CD4-positive, alpha-beta T cell (primary cell): ENCODE results near the gene TOR3A. TPM values are rescaled to one million over a fixed set of nuclear protein-coding genes. Genes with fewer than 3 reads are reported as not detected.

Source experiments
- ATAC-seq: fragments of 200-7000 bp; cut with Tn5 transposase; one replicate; pipeline ENCODE4 v1.10.0; 2022; ENCODE audit warnings: mild to moderate bottlenecking; ENCODE audit not compliant: poor library complexity
- CTCF ChIA-PET: fragments of 350-600 bp; sonication (Branson Sonifier 250); formaldehyde crosslinking; loops from one replicate; lab custom pipeline; 2021; ENCODE audit warnings: antibody characterized with exemption, inconsistent platforms; lab: Charles Lee
- POLR2A ChIA-PET: fragments of 350-600 bp; sonication (Branson Sonifier 250); formaldehyde crosslinking; loops from one replicate; lab custom pipeline; 2021; ENCODE audit warnings: antibody characterized with exemption, inconsistent platforms; lab: Charles Lee
- DNase-seq, 14 experiments: peaks; one replicate each; pipeline ENCODE4 v3.0.0-alpha.2; 2013 to 2020; ENCODE audit warnings: mixed read lengths in 2 of 14
- H3K27ac ChIP-seq, 2 donors: one replicate each; pipeline versions ENCODE4 v1.5.1 to v1.7.0; 2013; ENCODE audit warnings: low read length in 2 of 2, low read depth in 1 of 2, mild to moderate bottlenecking in 1 of 2
- H3K27me3 ChIP-seq, 2 experiments: 1 replicate in 1 of 2; 2 replicates in 1 of 2; pipeline versions ENCODE4 v1.6.1 to v1.7.0; 2013; ENCODE audit warnings: low read length in 2 of 2, control low read depth in 1 of 2, mild to moderate bottlenecking in 1 of 2, moderate library complexity in 1 of 2; ENCODE audit not compliant: insufficient read depth in 2 of 2, control insufficient read depth in 1 of 2
- H3K36me3 ChIP-seq: one replicate; pipeline ENCODE4 v1.6.1; 2013; ENCODE audit warnings: low read length, control low read depth; ENCODE audit not compliant: insufficient read depth
- H3K4me1 ChIP-seq: one replicate; pipeline ENCODE4 v1.6.1; 2013; ENCODE audit warnings: low read length, control low read depth; ENCODE audit not compliant: insufficient read depth
- H3K4me3 ChIP-seq: one replicate; pipeline ENCODE4 v1.5.1; 2013; ENCODE audit warnings: mild to moderate bottlenecking, low read length, moderate library complexity
- H3K9me3 ChIP-seq, 2 experiments: 1 replicate in 1 of 2; 2 replicates in 1 of 2; pipeline versions ENCODE4 v1.6.1 to v1.7.0; 2013; ENCODE audit warnings: low read length in 2 of 2, mild to moderate bottlenecking in 2 of 2, control low read depth in 1 of 2, moderate library complexity in 1 of 2; ENCODE audit not compliant: control insufficient read depth in 1 of 2, insufficient read depth in 1 of 2
- H3K27ac Mint-ChIP-seq: one replicate; pipeline ENCODE4 v1.8.0; 2020; ENCODE audit warnings: mixed read lengths
- H3K27me3 Mint-ChIP-seq: one replicate; pipeline ENCODE4 v1.8.0; 2021; ENCODE audit warnings: mixed read lengths
- H3K36me3 Mint-ChIP-seq: one replicate; pipeline ENCODE4 v1.8.0; 2021; ENCODE audit warnings: low read depth, mixed read lengths
- H3K4me1 Mint-ChIP-seq: one replicate; pipeline ENCODE4 v1.8.0; 2021; ENCODE audit warnings: low read depth, mixed read lengths
- H3K4me3 Mint-ChIP-seq: one replicate; pipeline ENCODE4 v1.8.0; 2020; ENCODE audit warnings: mild to moderate bottlenecking, mixed read lengths
- H3K9me3 Mint-ChIP-seq: one replicate; pipeline ENCODE4 v1.8.0; 2020; ENCODE audit warnings: mixed read lengths
- intact Hi-C, 2 experiments: fragments of 100-400 bp; cut with DNase I in 1 of 2; cut with micrococcal nuclease in 1 of 2; formaldehyde crosslinking; loops; one replicate each; pipeline versions ENCODE4 v1.15.1 to v1.9.0; 2023 to 2025; cut with DNase I, micrococcal nuclease
- total RNA-seq, 174 experiments: library from RNA in 2 of 174; stranded (reverse) in 2 of 174; gene quantifications; one replicate each; pipeline ENCODE4 v1.2.3 and lab custom pipeline; 2021 to 2026
- TF ChIP-seq, protein P1 (sequence below): fragments of 200-600 bp; IDR thresholded peaks from one replicate; pipeline ENCODE4 v1.8.0; 2022; ENCODE audit warnings: antibody characterized with exemption, mild to moderate bottlenecking

Gene TOR3A
- total RNA-seq, 2 experiments from 2014 or later: 17.2 TPM

DNA sequence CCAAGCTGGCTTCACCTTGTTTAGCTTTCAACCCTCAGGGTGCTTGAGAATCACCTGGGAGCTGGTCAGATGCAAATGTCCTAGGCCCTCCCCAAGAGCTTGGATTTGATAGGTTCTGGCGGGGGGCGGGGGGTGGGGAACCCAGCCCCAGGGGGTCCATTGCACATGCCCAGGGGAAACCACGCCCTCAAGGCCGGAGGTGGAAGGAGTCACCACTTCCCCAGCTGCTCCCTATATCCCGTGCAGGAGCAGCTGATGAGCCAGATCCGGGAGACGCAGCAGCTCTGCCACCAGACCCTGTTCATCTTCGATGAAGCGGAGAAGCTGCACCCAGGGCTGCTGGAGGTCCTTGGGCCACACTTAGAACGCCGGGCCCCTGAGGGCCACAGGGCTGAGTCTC, 5.8 kb downstream of the TOR3A start:
- no peaks in the 10 kb centered on the region for H3K27me3 ChIP-seq
- ATAC-seq: no peak
- H3K9me3 Mint-ChIP-seq: no peaks in the 10 kb centered on the region
- no peaks in the 10 kb centered on the region for H3K27me3 Mint-ChIP-seq
- H3K27ac ChIP-seq: no peak overlapping the region
- no peak overlapping the region for H3K4me3 Mint-ChIP-seq
- ChIA-PET POLR2A (interaction anchor here (0.9 kb wide), 1 partner anchor 205 kb away, joined by 5 read pairs; no protein-coding TSS in a partner anchor), CTCF (no interaction called here)
- TF ChIP-seq, protein P1, sequence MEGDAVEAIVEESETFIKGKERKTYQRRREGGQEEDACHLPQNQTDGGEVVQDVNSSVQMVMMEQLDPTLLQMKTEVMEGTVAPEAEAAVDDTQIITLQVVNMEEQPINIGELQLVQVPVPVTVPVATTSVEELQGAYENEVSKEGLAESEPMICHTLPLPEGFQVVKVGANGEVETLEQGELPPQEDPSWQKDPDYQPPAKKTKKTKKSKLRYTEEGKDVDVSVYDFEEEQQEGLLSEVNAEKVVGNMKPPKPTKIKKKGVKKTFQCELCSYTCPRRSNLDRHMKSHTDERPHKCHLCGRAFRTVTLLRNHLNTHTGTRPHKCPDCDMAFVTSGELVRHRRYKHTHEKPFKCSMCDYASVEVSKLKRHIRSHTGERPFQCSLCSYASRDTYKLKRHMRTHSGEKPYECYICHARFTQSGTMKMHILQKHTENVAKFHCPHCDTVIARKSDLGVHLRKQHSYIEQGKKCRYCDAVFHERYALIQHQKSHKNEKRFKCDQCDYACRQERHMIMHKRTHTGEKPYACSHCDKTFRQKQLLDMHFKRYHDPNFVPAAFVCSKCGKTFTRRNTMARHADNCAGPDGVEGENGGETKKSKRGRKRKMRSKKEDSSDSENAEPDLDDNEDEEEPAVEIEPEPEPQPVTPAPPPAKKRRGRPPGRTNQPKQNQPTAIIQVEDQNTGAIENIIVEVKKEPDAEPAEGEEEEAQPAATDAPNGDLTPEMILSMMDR: no peak
- H3K4me1 Mint-ChIP-seq: peaks cover 10% of the 10 kb centered on the region
- peaks cover 41% of the 10 kb centered on the region for H3K36me3 Mint-ChIP-seq
- H3K27ac Mint-ChIP-seq: no peak overlapping the region
- H3K9me3 ChIP-seq: no peaks in the 10 kb centered on the region
- peaks cover 17% of the 10 kb centered on the region for H3K4me1 ChIP-seq
- no peak overlapping the region for H3K4me3 ChIP-seq
- peaks cover 33% of the 10 kb centered on the region for H3K36me3 ChIP-seq
- no peak for DNase-seq
- intact Hi-C loops: no loop called here

DNA sequence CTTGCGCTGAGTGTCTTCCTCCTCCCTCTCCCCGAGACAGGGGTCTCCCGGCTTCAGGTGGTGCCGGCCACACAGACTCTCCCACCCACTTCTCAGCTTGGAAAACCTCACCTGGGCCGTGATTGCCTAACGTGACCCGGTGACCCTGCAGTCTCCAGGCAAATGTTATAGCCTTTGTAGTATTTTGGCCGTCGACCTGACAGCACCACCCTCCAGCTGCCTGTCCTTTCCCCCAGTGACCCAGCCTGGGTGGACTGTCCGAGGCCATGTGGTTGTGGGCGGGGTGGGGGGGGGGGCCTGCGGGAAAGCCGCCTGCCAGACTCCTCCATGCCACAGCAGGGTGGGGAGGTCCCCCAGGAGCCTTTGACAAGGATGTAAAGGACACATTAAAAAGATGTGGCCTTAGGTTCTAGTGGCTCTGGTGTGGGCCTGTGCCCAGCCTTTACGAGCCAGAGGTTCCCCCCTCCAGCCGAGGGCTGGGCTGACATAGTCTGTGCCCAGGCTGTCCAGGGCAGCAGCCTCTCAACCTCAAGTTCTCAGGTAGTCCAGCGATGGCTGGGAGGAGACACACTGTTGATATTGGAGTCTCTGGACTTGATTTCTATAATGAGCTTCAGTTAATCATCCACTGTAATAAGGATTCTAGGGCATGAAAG, 8.1 kb downstream of the TOR3A start:
- H3K4me3 ChIP-seq: no peak overlapping the region
- TF ChIP-seq, protein P1: no peak
- ATAC-seq: no peak
- DNase-seq: no peak
- H3K27me3 ChIP-seq: no peaks in the 10 kb centered on the region
- H3K4me1 Mint-ChIP-seq: no peaks in the 10 kb centered on the region
- H3K9me3 Mint-ChIP-seq: no peaks in the 10 kb centered on the region
- no peak overlapping the region for H3K27ac ChIP-seq
- ChIA-PET POLR2A (no interaction called here), CTCF (no interaction called here)
- intact Hi-C loops: no loop called here
- no peak overlapping the region for H3K4me3 Mint-ChIP-seq
- H3K27ac Mint-ChIP-seq: peak overlapping the region; percentile 37
- H3K36me3 Mint-ChIP-seq: peaks cover 59% of the 10 kb centered on the region
- H3K27me3 Mint-ChIP-seq: no peaks in the 10 kb centered on the region
- H3K4me1 ChIP-seq: no peaks in the 10 kb centered on the region
- H3K9me3 ChIP-seq: no peaks in the 10 kb centered on the region
- peaks cover 48% of the 10 kb centered on the region for H3K36me3 ChIP-seq

DNA sequence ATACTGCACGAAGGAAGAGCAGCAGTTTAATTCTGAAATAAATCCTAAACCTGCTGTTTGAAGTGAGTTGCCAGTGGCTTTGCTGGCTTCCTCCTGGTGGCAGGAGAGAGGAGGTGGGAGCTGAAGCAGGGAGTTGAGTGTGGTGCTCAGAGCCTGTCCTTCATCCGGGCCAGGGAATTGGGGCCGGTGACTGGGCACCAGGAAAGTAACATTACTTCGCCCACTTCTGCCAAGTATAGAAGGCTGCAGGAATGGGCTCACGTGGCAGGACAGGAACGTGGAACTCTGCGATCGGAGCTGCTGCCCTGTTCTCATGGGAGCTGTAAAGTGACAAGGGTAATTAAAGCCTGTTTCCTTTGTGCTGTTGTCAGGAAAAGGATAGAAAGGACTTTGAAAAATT, 8.7 kb downstream of the TOR3A start:
- Mint-ChIP-seq H3K4me3 (no peak overlapping the region), H3K36me3 (peaks cover 65% of the 10 kb centered on the region), H3K27ac (peak overlapping the region; percentile 37), H3K4me1 (no peaks in the 10 kb centered on the region), H3K9me3 (no peaks in the 10 kb centered on the region), H3K27me3 (no peaks in the 10 kb centered on the region)
- TF ChIP-seq, protein P1: no peak
- POLR2A ChIA-PET: no interaction called here
- Histone ChIP-seq H3K9me3 (no peaks in the 10 kb centered on the region), H3K4me1 (no peaks in the 10 kb centered on the region), H3K27ac (no peak overlapping the region), H3K27me3 (no peaks in the 10 kb centered on the region), H3K4me3 (no peak overlapping the region), H3K36me3 (peaks cover 53% of the 10 kb centered on the region)
- CTCF ChIA-PET: no interaction called here
- DNase-seq (no peak), ATAC-seq (no peak)
- intact Hi-C loops: no loop called here
